Measurements from ENCODE around the gene TSHZ3. TPM values are rescaled to one million over a fixed set of nuclear protein-coding genes. Genes with fewer than 3 reads are reported as not detected.

The TSHZ3 gene
- total and polyA plus RNA-seq, 2 of the 8 experiments (the other 6 are each of a cell fraction or from before 2014, with no cell fraction given), result 3.1 to 12.3 TPM

GRCh38 chr19:31272583-31273106 lies 76.6 kb downstream of the TSHZ3 start (continued):
- TF ChIP-seq JUND (IDR thresholded peaks at IDR 0.05; ENCODE audit: low read length) (no peak), CTBP2 (IDR thresholded peaks at IDR 0.05; ENCODE audit: borderline replicate concordance, insufficient read depth, insufficient read length, low read length) (no peak), SP2 (IDR thresholded peaks at IDR 0.05; ENCODE audit: low read length) (no peak), TAF1 (IDR thresholded peaks at IDR 0.05; ENCODE audit: low read depth, low read length) (no peak)
